Ovary (tissue), 9 donors: ENCODE data around the gene CYP2S1. TPM values are rescaled to one million over a fixed set of nuclear protein-coding genes. Genes with fewer than 3 reads are reported as not detected.

Experiments used
- DNase-seq, 5 donors: peaks; one replicate each; pipeline ENCODE4 v3.0.0-alpha.2; 2019 to 2020
- H3K27ac ChIP-seq, 2 donors: fragments of 200-600 bp; one replicate each; pipeline versions ENCODE4 v1.5.1 to v1.8.0; 2019 to 2022
- H3K27me3 ChIP-seq: fragments of 200-600 bp; one replicate; pipeline ENCODE4 v1.8.0; 2022
- H3K36me3 ChIP-seq: fragments of 200-600 bp; sonication (generic); one replicate; pipeline ENCODE4 v1.5.1; 2019
- H3K4me1 ChIP-seq: one replicate; pipeline ENCODE4 v1.8.1; 2013; ENCODE audit warnings: mild to moderate bottlenecking, moderate library complexity; ENCODE audit not compliant: insufficient read depth
- H3K4me3 ChIP-seq: fragments of 200-600 bp; sonication (generic); one replicate; pipeline ENCODE4 v1.5.1; 2017
- H3K9me3 ChIP-seq, 2 donors: fragments of 200-600 bp in 1 of 2; sonication (generic) in 1 of 2; one replicate each; pipeline versions ENCODE4 v1.5.1 to v1.8.1; 2013 to 2019; ENCODE audit warnings: mild to moderate bottlenecking in 1 of 2, moderate library complexity in 1 of 2
- CTCF ChIP-seq, 3 donors: fragments of 450-650 bp in 2 of 3; fragments of 200-600 bp in 1 of 3; IDR thresholded peaks; one replicate each; pipeline versions ENCODE4 v1.5.1 to v1.8.0; 2016 to 2022; ENCODE audit warnings: antibody characterized with exemption in 3 of 3, mild to moderate bottlenecking in 1 of 3
- EP300 ChIP-seq: sonication (generic); formaldehyde crosslinking; IDR thresholded peaks from one replicate; pipeline ENCODE4 v1.6.1; 2017; ENCODE audit warnings: antibody characterized with exemption
- POLR2A ChIP-seq: fragments of 450-650 bp; IDR thresholded peaks from one replicate; pipeline ENCODE4 v1.6.1; 2017; ENCODE audit warnings: antibody characterized with exemption, mild to moderate bottlenecking, moderate library complexity
- WGBS, 3 donors: extraction: QIAGEN DNeasy Blood & Tissue Kit in 1 of 3; methylation state at CpG; one replicate each; pipeline versions ENCODE4 v1.1.5 to v1.1.7; 2013 to 2017; 5-methylcytosine and 5-hydroxymethylcytosine counted together
- intact Hi-C, 4 donors: fragments of 100-400 bp; cut with DNase I; formaldehyde crosslinking; loops; one replicate each; pipeline versions ENCODE4 v1.11.0 to v1.15.1; 2022 to 2023
- polyA plus RNA-seq, 2 donors: library from polyadenylated mRNA; stranded (reverse); fragments of 200-250 nt in 1 of 2; fragments of 350-450 nt in 1 of 2; fragmentation: Illumina TruSeq in 1 of 2; extraction: RNeasy Lipid Tissue Mini Kit (QIAGEN cat#74804) in 1 of 2; gene quantifications; one replicate each; pipeline ENCODE4 v1.2.3, GENCODE V29; 2013 to 2014
- total RNA-seq, 7 donors: library from RNA; depleted of rRNA in 2 of 7; stranded (reverse); fragments of >200 nt in 2 of 7; fragmentation: NEBNext Ultra II Directional in 3 of 7; extraction: Animal tissue kit (Norgen Biotek cat#: 25700) in 3 of 7; gene quantifications; one replicate each; pipeline versions ENCODE4 v1.1.0 to v1.2.4, GENCODE V29; 2016 to 2023
- donor health status: DM: no; HTN: no; CAD: no; lungs with moderate emphysema.
- donor health status: DM: no; HTN: no; CAD: no.
- donor health status: Bipolar disorder and iron deficiency.
- donor health status: DM: yes; HTN: yes; CAD: no.
- donor health status: DM: no; HTN: no; CAD: no.
- donor health status: DM: yes; HTN: yes; CAD: no.

The CYP2S1 gene
- total and polyA plus RNA-seq, 9 donors: 0.15 to 6.9 (median 1.1) TPM

GRCh38 chr19:41218249-41218614, 25.2 kb downstream of the CYP2S1 start:
- Histone ChIP-seq H3K9me3 (no peaks in the 10 kb centered on the region), H3K27me3 (no peaks in the 10 kb centered on the region), H3K4me1 (peaks cover 4% of the 10 kb centered on the region), H3K27ac (peak overlapping the region; percentile 90 to 96), H3K36me3 (no peaks in the 10 kb centered on the region), H3K4me3 (peak overlapping the region; percentile 97)
- 55 to 62% (median 56%) methylated on average over 6 to 7 of the region's 7 CpGs for WGBS, 3 donors
- intact Hi-C loops: loop anchor here in 1 of 4 donors (5.0 kb wide), 1 partner anchor 34 kb away; no protein-coding TSS in a partner anchor
- TF ChIP-seq EP300 (no peak), CTCF (IDR thresholded peaks at IDR 0.05) (no peak), POLR2A (no peak)
- DNase-seq: no peak

DNA sequence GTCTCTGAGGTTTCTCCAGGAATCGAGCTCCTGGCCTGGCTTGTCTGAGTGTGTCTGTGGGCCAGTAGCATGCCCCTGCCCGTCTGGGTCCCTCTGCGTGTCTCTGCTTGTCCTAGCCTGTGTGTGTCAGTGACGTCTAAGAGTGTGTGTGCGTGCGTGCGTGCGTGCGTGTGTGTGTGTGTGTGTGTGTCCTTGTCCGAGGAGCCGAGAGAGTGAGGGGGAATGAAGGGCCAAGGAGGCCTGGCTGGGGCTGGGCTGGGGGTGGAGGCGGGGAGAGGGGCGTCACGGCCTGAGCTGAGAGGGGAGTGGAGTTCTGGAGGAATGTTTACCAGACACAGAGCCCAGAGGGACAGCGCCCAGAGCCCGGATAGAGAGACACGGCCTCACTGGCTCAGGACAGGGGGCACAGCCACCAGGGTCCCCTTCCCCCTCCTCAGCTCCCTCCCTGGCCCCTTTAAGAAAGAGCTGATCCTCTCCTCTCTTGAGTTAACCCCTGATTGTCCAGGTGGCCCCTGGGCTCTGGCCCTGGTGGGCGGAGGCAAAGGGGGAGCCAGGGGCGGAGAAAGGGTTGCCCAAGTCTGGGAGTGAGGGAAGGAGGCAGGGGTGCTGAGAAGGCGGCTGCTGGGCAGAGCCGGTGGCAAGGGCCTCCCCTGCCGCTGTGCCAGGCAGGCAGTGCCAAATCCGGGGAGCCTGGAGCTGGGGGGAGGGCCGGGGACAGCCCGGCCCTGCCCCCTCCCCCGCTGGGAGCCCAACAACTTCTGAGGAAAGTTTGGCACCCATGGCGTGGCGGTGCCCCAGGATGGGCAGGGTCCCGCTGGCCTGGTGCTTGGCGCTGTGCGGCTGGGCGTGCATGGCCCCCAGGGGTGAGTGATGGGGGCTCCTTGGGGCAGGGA, 25.8 kb downstream of the CYP2S1 start, which contains the start of gene AXL:
AXL (plus strand) TSS at position 609 of the 893 bp plus-strand sequence; CDS start at position 779, 170 bp downstream.
- no peak for TF ChIP-seq EP300
- no peak for TF ChIP-seq CTCF (IDR thresholded peaks at IDR 0.05)
- TF ChIP-seq POLR2A: peak; percentile 38
- intact Hi-C loops: loop anchor here in 1 of 4 donors (5.0 kb wide), 1 partner anchor 33 kb away; no protein-coding TSS in a partner anchor
- Histone ChIP-seq H3K4me3 (peak within 1 kb of the TSS; percentile 97), H3K27ac (peak within 1 kb of the TSS; percentile 90 to 96), H3K27me3 (no peaks in the 10 kb centered on the region), H3K4me1 (peaks cover 6% of the 10 kb centered on the region), H3K9me3 (no peaks in the 10 kb centered on the region), H3K36me3 (no peaks in the 10 kb centered on the region)
- peak; percentile 75 to 87 (median 86) for DNase-seq
- 0 to 2% (median 1%) methylated on average over 19 to 32 of the region's 32 CpGs for WGBS, 3 donors

GRCh38 chr19:41219924-41220567, 27.0 kb downstream of the CYP2S1 start:
- 4 to 6% (median 4%) methylated on average over 15 to 16 of the region's 16 CpGs for WGBS, 3 donors
- TF ChIP-seq EP300 (no peak), POLR2A (no peak), CTCF (IDR thresholded peaks at IDR 0.05) (no peak)
- DNase-seq: peak; percentile 31 to 69 (median 59)
- peak overlapping the region; percentile 90 to 96 for H3K27ac ChIP-seq
- H3K4me1 ChIP-seq: peaks cover 6% of the 10 kb centered on the region
- no peaks in the 10 kb centered on the region for H3K36me3 ChIP-seq
- no peaks in the 10 kb centered on the region for H3K9me3 ChIP-seq
- no peaks in the 10 kb centered on the region for H3K27me3 ChIP-seq
- intact Hi-C loops: loop anchor here in 1 of 4 donors (5.0 kb wide), 1 partner anchor 32 kb away; no protein-coding TSS in a partner anchor
- peak overlapping the region; percentile 97 for H3K4me3 ChIP-seq

DNA sequence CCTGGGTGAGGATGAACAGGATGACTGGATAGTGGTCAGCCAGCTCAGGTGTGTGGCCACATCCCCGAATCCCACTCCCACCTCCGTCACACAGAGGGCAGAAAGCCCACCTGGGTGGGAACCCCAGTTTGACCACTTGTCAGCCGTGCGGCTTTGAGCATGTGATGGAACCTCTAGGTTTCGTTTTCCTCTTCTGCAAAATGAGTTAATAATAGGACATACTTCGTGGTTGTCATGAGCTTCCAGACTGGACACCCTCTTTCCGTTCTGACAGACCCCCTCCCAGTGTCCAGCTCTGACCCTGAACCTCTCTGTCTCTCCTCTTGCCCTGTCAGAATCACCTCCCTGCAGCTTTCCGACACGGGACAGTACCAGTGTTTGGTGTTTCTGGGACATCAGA, 27.8 kb downstream of the CYP2S1 start:
- DNase-seq: no peak
- H3K4me3 ChIP-seq: peak overlapping the region; percentile 97
- peak overlapping the region; percentile 90 to 96 for H3K27ac ChIP-seq
- intact Hi-C loops: no loop called here
- no peaks in the 10 kb centered on the region for H3K27me3 ChIP-seq
- H3K36me3 ChIP-seq: no peaks in the 10 kb centered on the region
- no peak for TF ChIP-seq POLR2A
- no peak for TF ChIP-seq CTCF (IDR thresholded peaks at IDR 0.05)
- no peak for TF ChIP-seq EP300
- 67 to 70% (median 70%) methylated on average over 9 of the region's 9 CpGs for WGBS, 3 donors
- no peaks in the 10 kb centered on the region for H3K9me3 ChIP-seq
- peaks cover 6% of the 10 kb centered on the region for H3K4me1 ChIP-seq
